H1 (cell line): ENCODE data around the gene SAMM50. TPM values are rescaled to one million over a fixed set of nuclear protein-coding genes. Genes with fewer than 3 reads are reported as not detected.

Experiments
- CTCF ChIA-PET: fragments of 300-600 bp; sonication (Branson Sonifier 250); formaldehyde crosslinking; loops from one replicate; lab custom pipeline; 2021; ENCODE audit not compliant: partially characterized antibody; lab: Charles Lee
- POLR2A ChIA-PET: fragments of 300-600 bp; sonication (Branson Sonifier 250); formaldehyde crosslinking; loops from one replicate; lab custom pipeline; 2021; ENCODE audit warnings: inconsistent platforms; ENCODE audit not compliant: partially characterized antibody; lab: Charles Lee
- DNase-seq, 2 experiments: peaks; one replicate each; pipeline versions ENCODE4 v3.0.0 to v3.0.0-alpha.2; 2010 to 2022; ENCODE audit warnings: low spot score in 2 of 2, low read depth in 1 of 2, mixed read lengths in 1 of 2
- FAIRE-seq: peaks from 2 replicates; lab custom pipeline; 2011; peaks lifted over from hg19 to GRCh38; lab: Jason Lieb, UNC
- H2AFZ ChIP-seq: 2 replicates; pipeline ENCODE4 v1.8.1; 2012; ENCODE audit warnings: low read length, inconsistent platforms
- H2AK5ac ChIP-seq: 2 replicates; pipeline ENCODE4 v1.6.1; 2013; ENCODE audit warnings: low read depth, low read length
- H2BK120ac ChIP-seq: replicated peaks from 2 replicates; pipeline ENCODE3; 2013; ENCODE audit warnings: low read depth, low read length, inconsistent platforms
- H2BK12ac ChIP-seq: 2 replicates; pipeline ENCODE4 v1.6.1; 2013; ENCODE audit warnings: low read depth, low read length
- H2BK15ac ChIP-seq: 2 replicates; pipeline ENCODE4 v1.6.1; 2013; ENCODE audit warnings: low read length
- H2BK20ac ChIP-seq: 2 replicates; pipeline ENCODE4 v1.6.1; 2013; ENCODE audit warnings: low read length
- H2BK5ac ChIP-seq: 2 replicates; pipeline ENCODE4 v1.6.1; 2013; ENCODE audit warnings: low read depth, low read length
- H3K14ac ChIP-seq: 2 replicates; pipeline ENCODE4 v1.6.1; 2013; ENCODE audit warnings: inconsistent platforms; ENCODE audit not compliant: insufficient read length
- H3K18ac ChIP-seq: 2 replicates; pipeline ENCODE4 v1.6.1; 2013; ENCODE audit warnings: low read length; ENCODE audit errors: extremely low read depth
- H3K23ac ChIP-seq: 2 replicates; pipeline ENCODE4 v1.6.1; 2013; ENCODE audit warnings: inconsistent platforms; ENCODE audit not compliant: insufficient read length
- H3K23me2 ChIP-seq: 2 replicates; pipeline ENCODE4 v1.6.1; 2013; ENCODE audit warnings: low read depth, low read length
- H3K27ac ChIP-seq: 2 replicates; pipeline ENCODE4 v1.6.1; 2011; ENCODE audit warnings: low read depth, low read length, inconsistent platforms
- H3K27me3 ChIP-seq, 4 experiments: replicated peaks in 1 of 4; 1 replicate in 1 of 4; 2 replicates in 3 of 4; pipeline versions ENCODE4 v1.6.1 to v1.8.1; 2011 to 2013; ENCODE audit warnings: low read length in 3 of 4, mild to moderate bottlenecking in 3 of 4, inconsistent platforms in 2 of 4, mixed read lengths in 2 of 4, moderate library complexity in 1 of 4; ENCODE audit not compliant: control insufficient read depth in 3 of 4, insufficient read depth in 3 of 4; ENCODE audit errors: extremely low read depth in 1 of 4
- H3K36me3 ChIP-seq, 4 experiments: 2 replicates each; pipeline versions ENCODE4 v1.6.1 to v1.8.1; 2011 to 2013; ENCODE audit warnings: mild to moderate bottlenecking in 4 of 4, low read length in 3 of 4, moderate library complexity in 2 of 4, control low read depth in 1 of 4, inconsistent platforms in 1 of 4; ENCODE audit not compliant: insufficient read depth in 4 of 4, control insufficient read depth in 2 of 4
- H3K4ac ChIP-seq: replicated peaks from 2 replicates; pipeline ENCODE3; 2013; ENCODE audit warnings: low read length, low read depth, mixed read lengths, inconsistent platforms; ENCODE audit not compliant: insufficient read length
- H3K4me1 ChIP-seq, 4 experiments: replicated peaks in 1 of 4; 1 replicate in 1 of 4; 2 replicates in 3 of 4; pipeline versions ENCODE4 v1.6.1 to v1.8.1; 2011 to 2013; ENCODE audit warnings: low read length in 3 of 4, inconsistent platforms in 2 of 4, mixed read lengths in 1 of 4; ENCODE audit not compliant: insufficient read depth in 4 of 4, control insufficient read depth in 3 of 4
- H3K4me2 ChIP-seq, 2 experiments: 2 replicates each; pipeline versions ENCODE4 v1.6.1 to v1.8.1; 2011 to 2013; ENCODE audit warnings: low read depth in 2 of 2, low read length in 2 of 2, control low read depth in 1 of 2, inconsistent platforms in 1 of 2, mild to moderate bottlenecking in 1 of 2; ENCODE audit not compliant: insufficient read depth in 1 of 2
- H3K4me3 ChIP-seq, 4 experiments: fragments of 200-600, 300-600 bp in 1 of 4; sonication (generic), shearing (Covaris generic), sonication (Bioruptor Twin) in 1 of 4; 2 replicates each; pipeline versions ENCODE4 v1.5.1 to v1.8.1; 2011 to 2016; ENCODE audit warnings: low read length in 4 of 4, low read depth in 3 of 4, control low read depth in 2 of 4, inconsistent platforms in 2 of 4, mild to moderate bottlenecking in 2 of 4, mixed read lengths in 1 of 4, moderate library complexity in 1 of 4; ENCODE audit not compliant: insufficient read depth in 2 of 4; ENCODE audit errors: extremely low read depth in 1 of 4
- H3K56ac ChIP-seq: replicated peaks from 2 replicates; pipeline ENCODE3; 2013; ENCODE audit warnings: low read depth, mild to moderate bottlenecking, mixed read lengths, low read length, inconsistent platforms; ENCODE audit not compliant: insufficient read length
- H3K79me1 ChIP-seq: 2 replicates; pipeline ENCODE4 v1.6.1; 2013; ENCODE audit warnings: low read depth, low read length, control low read depth
- H3K79me2 ChIP-seq, 2 experiments: 2 replicates each; pipeline versions ENCODE4 v1.6.1 to v1.8.1; 2012 to 2013; ENCODE audit warnings: low read length in 2 of 2, mild to moderate bottlenecking in 2 of 2, inconsistent platforms in 1 of 2; ENCODE audit not compliant: insufficient read depth in 2 of 2, control insufficient read depth in 1 of 2
- H3K9ac ChIP-seq, 4 experiments: replicated peaks in 1 of 4; 1 replicate in 1 of 4; 2 replicates in 3 of 4; pipeline versions ENCODE4 v1.6.1 to v1.8.1; 2011 to 2013; ENCODE audit warnings: low read depth in 3 of 4, low read length in 3 of 4, control low read depth in 2 of 4, mild to moderate bottlenecking in 2 of 4, moderate library complexity in 2 of 4, inconsistent platforms in 1 of 4; ENCODE audit errors: extremely low read depth in 1 of 4
- H3K9me3 ChIP-seq, 2 experiments: 2 replicates each; pipeline versions ENCODE4 v1.6.1 to v1.8.1; 2012 to 2013; ENCODE audit warnings: mild to moderate bottlenecking in 2 of 2, moderate library complexity in 2 of 2, control low read depth in 1 of 2, inconsistent platforms in 1 of 2, low read depth in 1 of 2, low read length in 1 of 2, mixed read lengths in 1 of 2; ENCODE audit not compliant: insufficient read depth in 2 of 2
- H4K20me1 ChIP-seq, 2 experiments: replicated peaks in 1 of 2; 2 replicates each; pipeline versions ENCODE3 to v1.8.1; 2011 to 2013; ENCODE audit warnings: inconsistent platforms in 2 of 2, low read length in 2 of 2, mild to moderate bottlenecking in 1 of 2; ENCODE audit not compliant: insufficient read depth in 2 of 2, control insufficient read depth in 1 of 2
- H4K5ac ChIP-seq: 2 replicates; pipeline ENCODE4 v1.6.1; 2013; ENCODE audit warnings: low read length, low read depth, mixed read lengths, inconsistent platforms; ENCODE audit not compliant: insufficient read length
- H4K8ac ChIP-seq: 2 replicates; pipeline ENCODE4 v1.8.0; 2013; ENCODE audit warnings: mild to moderate bottlenecking, moderate library complexity, low read length, inconsistent platforms; ENCODE audit not compliant: insufficient read depth; ENCODE audit errors: extremely low read depth
- H4K91ac ChIP-seq: replicated peaks from 2 replicates; pipeline ENCODE3; 2013; ENCODE audit warnings: low read length, mixed read lengths, inconsistent platforms; ENCODE audit not compliant: insufficient read length
- CEBPB ChIP-seq: IDR thresholded peaks from 2 replicates; pipeline ENCODE4 v1.6.1; 2012; ENCODE audit warnings: low read depth, low read length
- CHD2 ChIP-seq: IDR thresholded peaks from 2 replicates; pipeline ENCODE4 v1.6.1; 2012; ENCODE audit warnings: low read length, improper control_type of control experiment
- EGR1 ChIP-seq: IDR thresholded peaks from 2 replicates; pipeline ENCODE4 v1.6.1; 2011; ENCODE audit warnings: low read depth, low read length, borderline replicate concordance
- GABPA ChIP-seq: IDR thresholded peaks from 2 replicates; pipeline ENCODE4 v1.6.1; 2011; ENCODE audit warnings: mild to moderate bottlenecking, low read length, moderate library complexity, borderline replicate concordance; ENCODE audit not compliant: insufficient read depth
- GTF2F1 ChIP-seq: IDR thresholded peaks from 2 replicates; pipeline ENCODE4 v1.6.1; 2012; ENCODE audit warnings: low read depth, low read length, improper control_type of control experiment, borderline replicate concordance
- HDAC2 ChIP-seq, 2 experiments: fragments of 300-600 bp in 1 of 2; sonication (generic) in 1 of 2; IDR thresholded peaks; 2 replicates each; pipeline ENCODE4 v1.6.1; 2011 to 2012; ENCODE audit warnings: low read depth in 2 of 2, low read length in 2 of 2, mild to moderate bottlenecking in 2 of 2, moderate library complexity in 2 of 2, borderline replicate concordance in 1 of 2, inconsistent platforms in 1 of 2
- JUND ChIP-seq: IDR thresholded peaks from 2 replicates; pipeline ENCODE4 v1.6.1; 2011; ENCODE audit warnings: mild to moderate bottlenecking, improper control_type of control experiment, low read length
- NRF1 ChIP-seq: IDR thresholded peaks from 2 replicates; pipeline ENCODE4 v1.6.1; 2011; ENCODE audit warnings: mild to moderate bottlenecking, low read depth, low read length, improper control_type of control experiment
- PHF8 ChIP-seq: fragments of 200-600 bp; sonication (generic); conservative IDR thresholded peaks from 2 replicates; pipeline ENCODE4 v1.7.1; 2012; ENCODE audit warnings: low read depth, mild to moderate bottlenecking, inconsistent platforms, low read length, moderate library complexity
- RBBP5 ChIP-seq: IDR thresholded peaks from 2 replicates; pipeline ENCODE4 v1.7.1; 2012; ENCODE audit warnings: low read depth, mild to moderate bottlenecking, inconsistent platforms, low read length, moderate library complexity, borderline replicate concordance
- RXRA ChIP-seq: IDR thresholded peaks from 2 replicates; pipeline ENCODE4 v1.6.1; 2011; ENCODE audit warnings: low read depth, mild to moderate bottlenecking, low read length, moderate library complexity; ENCODE audit not compliant: insufficient read depth
- SIX5 ChIP-seq: IDR thresholded peaks from 2 replicates; pipeline ENCODE4 v1.6.1; 2011; ENCODE audit warnings: mild to moderate bottlenecking, low read depth, low read length
- SP2 ChIP-seq: IDR thresholded peaks from 2 replicates; pipeline ENCODE4 v1.6.1; 2012; ENCODE audit warnings: mild to moderate bottlenecking, low read length, inconsistent platforms
- SP4 ChIP-seq: IDR thresholded peaks from 2 replicates; pipeline ENCODE4 v1.6.1; 2012; ENCODE audit warnings: low read length, inconsistent platforms
- WGBS, 2 experiments: shearing (Covaris generic) in 1 of 2; methylation state at CpG; one replicate each; pipeline versions ENCODE4 v1.1.6 to v1.1.7; 2013 to 2015; ENCODE audit warnings: low lambda C conversion rate in 2 of 2, mixed read lengths in 2 of 2, inconsistent platforms in 1 of 2, low coverage in 1 of 2, missing lambda C conversion rate in 1 of 2; ENCODE audit not compliant: insufficient replicate concordance in 2 of 2, insufficient coverage in 1 of 2, insufficient read length in 1 of 2; ENCODE audit errors: extremely low coverage in 1 of 2, missing lambda C conversion rate in 1 of 2; 5-methylcytosine and 5-hydroxymethylcytosine counted together
- polyA plus RNA-seq, 7 experiments: library from polyadenylated mRNA; depleted of rRNA in 3 of 7; stranded (reverse) in 5 of 7; unstranded in 2 of 7; fragments of >200 nt in 5 of 7; fragments of 200-250 nt in 2 of 7; gene quantifications; 1 replicate in 5 of 7; 2 replicates in 1 of 7; 4 replicates in 1 of 7; pipeline versions ENCODE4 v1.2.1 to v1.2.3, GENCODE V29; 2011 to 2013; ENCODE audit warnings: missing spikeins in 2 of 7, mixed read lengths in 2 of 7
- total RNA-seq: library from RNA; stranded (reverse); fragmentation: NEBNext Ultra II Directional; extraction: Animal tissue kit (Norgen Biotek cat#: 25700); gene quantifications from 2 replicates; pipeline ENCODE4 v1.2.1, GENCODE V29; 2021

The SAMM50 gene
- total and polyA plus RNA-seq, 2 of the 8 experiments (the other 6 are each of a cell fraction or from before 2014, with no cell fraction given) = 45.4 to 70.3 TPM

GRCh38 chr22:43994416-43994815 lies 39.2 kb downstream of the SAMM50 start:
- no peaks in the 10 kb centered on the region for H3K9me3 ChIP-seq
- H2BK5ac ChIP-seq = no peak overlapping the region
- DNase-seq (no peak), FAIRE-seq (no peak)
- no peak overlapping the region for H4K91ac ChIP-seq
- no peak overlapping the region for H2AK5ac ChIP-seq
- H2BK20ac ChIP-seq = no peak overlapping the region
- H3K4ac ChIP-seq = no peak overlapping the region
- H3K9ac ChIP-seq = no peak overlapping the region
- H3K4me2 ChIP-seq = no peak overlapping the region
- no peaks in the 10 kb centered on the region for H3K27me3 ChIP-seq
- no peak overlapping the region for H2AFZ ChIP-seq
- H3K79me2 ChIP-seq = no peaks in the 10 kb centered on the region
- POLR2A ChIA-PET = interaction anchor here (0.6 kb wide), 1 partner anchor 43 kb away, joined by 3 read pairs; no protein-coding TSS in a partner anchor
- H3K18ac ChIP-seq = no peak overlapping the region
- H3K36me3 ChIP-seq = peaks cover 3 to 22% (median 18%) of the 10 kb centered on the region in 4 experiments; a peak in 5 of 8 replicates
- H3K4me1 ChIP-seq = peaks cover 0 to 2% (median 1%) of the 10 kb centered on the region in 4 experiments; a peak in 3 of 7 replicates
- H3K23me2 ChIP-seq = no peaks in the 10 kb centered on the region
- no peak overlapping the region for H3K23ac ChIP-seq
- H2BK120ac ChIP-seq = no peak overlapping the region
- H3K4me3 ChIP-seq = no peak overlapping the region
- no peak overlapping the region for H4K8ac ChIP-seq
- no peak overlapping the region for H3K27ac ChIP-seq
- no peak overlapping the region for H2BK15ac ChIP-seq
- H4K20me1 ChIP-seq = peaks cover 0 to 9% of the 10 kb centered on the region in 2 experiments
- no peak overlapping the region for H2BK12ac ChIP-seq
- H3K56ac ChIP-seq = no peak overlapping the region
- H3K14ac ChIP-seq = no peak overlapping the region
- 86% methylated on average over 9 of the region's 9 CpGs; no CpG with 5 or more reads in 1 of the 2 experiments for WGBS, 2 experiments
- no peak overlapping the region for H4K5ac ChIP-seq
- CTCF ChIA-PET = interaction anchor here (0.6 to 5.7 kb wide), 35 partner anchors 10 to 631 kb away, joined by 3 to 100 read pairs (median 5); no protein-coding TSS in a partner anchor
- no peak for TF ChIP-seq SIX5
- TF ChIP-seq JUND = no peak
- no peak for TF ChIP-seq RBBP5
- no peak for TF ChIP-seq EGR1
- no peak for TF ChIP-seq GTF2F1
- no peak for TF ChIP-seq CEBPB
- no peak for TF ChIP-seq GABPA
- no peak for TF ChIP-seq SP2
- no peak for TF ChIP-seq SP4
- TF ChIP-seq CHD2 = no peak
- TF ChIP-seq PHF8 = no peak
- TF ChIP-seq HDAC2 (IDR thresholded peaks at IDR 0.05; ENCODE audit: borderline replicate concordance in 1 of 2, low read depth in 2 of 2, low read length in 2 of 2) = no peak
- TF ChIP-seq RXRA = no peak
- TF ChIP-seq NRF1 = no peak
- H3K79me1 ChIP-seq = no peaks in the 10 kb centered on the region
